DMS153 (cell line): ENCODE measurements around the gene DAPK1.
A peak's percentile ranks its signal among the peaks of the same experiment; 100 is the strongest.

Experiments used
- DNase-seq: peaks from one replicate; lab custom pipeline; 2025; lab: John Stamatoyannopoulos, UW

The DAPK1 gene

DNA sequence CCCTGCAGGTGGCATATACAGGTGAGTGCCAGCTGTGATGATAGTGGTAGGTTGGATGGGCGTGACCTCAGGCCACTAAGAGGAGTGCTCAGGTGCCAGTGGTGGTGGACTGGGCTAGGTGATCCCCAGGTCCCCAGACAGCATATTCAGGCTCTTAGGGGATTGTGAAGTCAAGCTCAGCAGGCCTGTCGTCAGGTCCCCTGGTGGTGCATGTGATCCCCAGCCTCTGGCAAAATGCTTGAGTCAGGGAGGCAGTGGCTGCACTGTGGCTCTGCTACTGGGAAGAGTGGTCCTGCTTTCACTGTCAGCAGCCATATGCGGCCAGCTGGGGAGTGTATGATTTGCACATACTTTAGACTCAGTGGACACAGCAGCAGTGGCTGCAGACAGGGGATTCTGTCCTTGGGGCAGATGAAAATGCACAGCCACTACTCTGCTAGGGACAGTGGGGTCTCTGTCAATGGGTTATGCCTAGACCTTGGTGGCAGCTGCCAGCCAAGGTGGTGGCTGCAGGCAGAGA lies 196.6 kb downstream of the DAPK1 start:
- no peak for DNase-seq

DNA sequence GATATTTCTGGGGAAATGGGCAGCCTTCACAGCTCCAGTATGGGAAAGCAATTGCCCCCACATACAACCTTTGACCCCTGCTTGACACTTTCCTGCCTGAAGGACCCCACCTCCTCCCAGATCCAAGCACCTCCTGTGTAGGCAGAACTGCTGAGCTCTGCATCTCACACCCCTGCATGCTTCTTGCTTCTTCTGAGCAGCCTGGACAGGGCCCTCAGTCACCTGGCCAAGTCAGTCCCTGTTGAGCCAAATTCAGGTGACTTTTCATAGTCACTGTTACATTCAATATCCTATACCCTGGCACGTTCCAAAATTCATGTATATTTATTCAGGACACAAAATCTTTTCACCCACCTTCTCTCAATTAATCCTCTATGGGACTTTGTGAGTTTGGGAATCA lies 197.9 kb downstream of the DAPK1 start:
- DNase-seq, result no peak

DNA sequence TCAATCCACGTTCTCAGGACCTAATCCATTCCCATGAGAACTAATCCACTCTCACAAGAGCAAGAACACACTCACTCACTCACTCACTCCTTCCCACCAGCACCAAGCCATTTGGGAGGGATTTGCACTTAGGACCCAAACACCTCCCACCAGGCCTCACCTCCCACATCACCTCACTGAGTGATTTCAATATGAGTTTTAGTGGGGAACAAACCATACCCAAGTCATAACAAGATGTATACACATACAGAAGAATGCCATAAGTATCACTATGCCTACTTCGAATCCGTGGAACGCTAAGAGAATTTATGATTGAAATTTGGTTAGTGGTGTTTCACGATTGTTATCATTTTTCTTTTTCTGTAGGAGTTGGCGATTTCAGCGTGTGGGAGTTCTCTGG lies 199.0 kb downstream of the DAPK1 start:
- no peak for DNase-seq

- DNase-seq, result no peak
Observed at GRCh38 chr9:87698069-87698809, 200.6 kb downstream of the DAPK1 start.

DNA sequence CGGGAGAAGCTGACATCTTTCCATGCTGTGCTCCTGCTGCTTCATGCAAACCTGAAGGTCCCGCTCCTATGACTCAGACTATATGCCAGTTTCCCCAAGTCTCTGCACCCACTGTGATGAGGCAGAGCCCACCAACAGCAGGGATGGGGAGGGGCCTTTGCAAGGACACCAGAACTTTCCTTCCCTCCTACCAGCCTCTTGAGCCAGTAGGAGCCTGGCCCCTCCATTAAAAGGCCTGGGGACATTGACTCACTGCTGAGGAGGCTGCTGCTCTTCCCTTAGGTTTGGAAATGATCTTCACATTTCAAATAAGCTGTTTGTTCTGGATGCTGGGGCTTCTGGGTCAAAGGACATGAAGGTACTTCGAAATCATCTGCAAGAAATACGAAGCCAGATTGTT lies 202.2 kb downstream of the DAPK1 start:
- DNase-seq, result no peak

GRCh38 chr9:87701491-87701890 lies 203.8 kb downstream of the DAPK1 start:
- no peak for DNase-seq

GRCh38 chr9:87701931-87702421 lies 204.3 kb downstream of the DAPK1 start:
- no peak for DNase-seq

DNA sequence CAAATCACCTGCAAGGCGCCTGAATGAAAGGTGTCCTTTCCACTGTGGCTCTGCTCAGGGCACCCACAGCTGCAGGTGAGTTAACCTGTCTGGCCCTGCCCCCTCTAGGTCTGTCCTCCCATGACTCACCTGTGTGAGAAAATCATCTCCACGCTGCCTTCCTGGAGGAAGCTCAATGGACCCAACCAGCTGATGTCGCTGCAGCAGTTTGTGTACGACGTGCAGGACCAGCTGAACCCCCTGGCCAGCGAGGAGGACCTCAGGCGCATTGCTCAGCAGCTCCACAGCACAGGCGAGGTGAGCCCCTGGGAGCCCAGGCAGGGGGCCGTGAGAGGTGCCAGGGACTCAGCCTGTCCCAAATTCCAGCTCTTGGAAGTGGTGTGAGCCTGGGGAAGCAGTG lies 205.3 kb downstream of the DAPK1 start:
- no peak for DNase-seq

DNA sequence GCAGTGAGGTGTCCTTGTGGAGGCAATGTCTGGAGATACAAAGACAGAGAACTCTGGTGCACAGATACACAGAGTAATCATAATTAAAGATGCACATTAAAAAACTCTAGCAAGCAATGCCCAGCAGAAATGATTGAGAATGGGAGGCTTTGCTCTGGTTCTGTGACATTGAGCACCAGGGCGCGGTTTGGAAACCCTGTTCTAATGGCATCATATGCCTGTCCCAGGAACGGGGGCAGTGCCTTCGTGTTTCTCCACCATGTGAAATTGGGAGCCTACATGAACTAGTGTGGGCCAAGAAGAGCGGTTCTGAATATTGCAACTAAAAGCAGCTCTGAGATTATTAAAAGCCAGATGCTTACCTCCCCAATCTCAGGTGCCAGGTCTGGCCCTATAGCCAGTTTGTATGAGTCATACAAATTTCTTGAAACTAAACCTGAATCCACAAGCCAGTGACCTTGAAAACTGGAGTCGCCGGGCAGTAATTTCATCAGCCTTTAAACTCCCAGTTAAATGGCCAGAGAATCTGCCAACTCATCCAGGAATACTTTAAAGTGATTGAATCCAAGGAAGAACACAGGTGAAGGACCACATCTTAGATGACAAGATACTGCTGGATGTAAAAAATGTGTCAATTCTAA lies 206.1 kb downstream of the DAPK1 start:
- no peak for DNase-seq

DNA sequence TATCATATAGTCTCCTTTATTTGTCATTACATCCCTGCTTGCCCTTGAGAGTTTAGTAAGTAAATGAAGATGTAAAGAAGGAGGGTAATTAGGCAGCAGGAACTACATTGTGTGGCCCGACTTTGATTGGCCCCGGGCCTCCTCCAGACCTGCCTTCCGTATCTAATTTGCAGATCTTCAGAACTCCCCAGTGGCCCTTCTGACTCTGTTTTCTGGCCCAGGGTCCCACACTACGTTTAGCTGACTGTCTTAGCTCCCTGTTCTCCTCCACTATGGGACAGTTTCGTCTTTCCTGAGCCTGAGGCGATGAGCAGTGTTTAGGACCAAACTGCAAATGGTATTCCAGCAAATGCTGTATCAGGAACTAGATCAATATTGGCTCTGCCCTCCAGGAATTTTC lies 206.7 kb downstream of the DAPK1 start:
- no peak for DNase-seq

DNA sequence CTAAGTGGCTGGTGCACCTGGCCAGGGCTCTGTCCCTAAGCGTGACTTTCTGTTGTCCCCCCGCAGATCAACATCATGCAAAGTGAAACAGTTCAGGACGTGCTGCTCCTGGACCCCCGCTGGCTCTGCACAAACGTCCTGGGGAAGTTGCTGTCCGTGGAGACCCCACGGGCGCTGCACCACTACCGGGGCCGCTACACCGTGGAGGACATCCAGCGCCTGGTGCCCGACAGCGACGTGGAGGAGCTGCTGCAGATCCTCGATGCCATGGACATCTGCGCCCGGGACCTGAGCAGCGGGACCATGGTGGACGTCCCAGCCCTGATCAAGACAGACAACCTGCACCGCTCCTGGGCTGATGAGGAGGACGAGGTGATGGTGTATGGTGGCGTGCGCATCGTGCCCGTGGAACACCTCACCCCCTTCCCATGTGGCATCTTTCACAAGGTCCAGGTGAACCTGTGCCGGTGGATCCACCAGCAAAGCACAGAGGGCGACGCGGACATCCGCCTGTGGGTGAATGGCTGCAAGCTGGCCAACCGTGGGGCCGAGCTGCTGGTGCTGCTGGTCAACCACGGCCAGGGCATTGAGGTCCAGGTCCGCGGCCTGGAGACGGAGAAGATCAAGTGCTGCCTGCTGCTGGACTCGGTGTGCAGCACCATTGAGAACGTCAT lies 208.5 kb downstream of the DAPK1 start:
- no peak for DNase-seq

DNA sequence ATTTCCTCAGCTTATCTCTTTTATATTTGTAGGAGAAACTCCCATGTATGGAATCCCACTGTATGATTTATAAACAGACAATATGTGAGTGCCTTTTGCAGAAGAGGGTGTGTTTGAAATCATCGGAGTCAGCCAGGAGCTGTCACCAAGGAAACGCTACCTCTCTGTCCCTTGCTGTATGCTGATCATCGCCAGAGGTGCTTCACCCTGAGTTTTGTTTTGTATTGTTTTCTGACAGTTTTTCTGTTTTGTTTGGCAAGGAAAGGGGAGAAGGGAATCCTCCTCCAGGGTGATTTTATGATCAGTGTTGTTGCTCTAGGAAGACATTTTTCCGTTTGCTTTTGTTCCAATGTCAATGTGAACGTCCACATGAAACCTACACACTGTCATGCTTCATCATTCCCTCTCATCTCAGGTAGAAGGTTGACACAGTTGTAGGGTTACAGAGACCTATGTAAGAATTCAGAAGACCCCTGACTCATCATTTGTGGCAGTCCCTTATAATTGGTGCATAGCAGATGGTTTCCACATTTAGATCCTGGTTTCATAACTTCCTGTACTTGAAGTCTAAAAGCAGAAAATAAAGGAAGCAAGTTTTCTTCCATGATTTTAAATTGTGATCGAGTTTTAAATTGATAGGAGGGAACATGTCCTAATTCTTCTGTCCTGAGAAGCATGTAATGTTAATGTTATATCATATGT lies 210.3 kb downstream of the DAPK1 start:
- no peak for DNase-seq

DNA sequence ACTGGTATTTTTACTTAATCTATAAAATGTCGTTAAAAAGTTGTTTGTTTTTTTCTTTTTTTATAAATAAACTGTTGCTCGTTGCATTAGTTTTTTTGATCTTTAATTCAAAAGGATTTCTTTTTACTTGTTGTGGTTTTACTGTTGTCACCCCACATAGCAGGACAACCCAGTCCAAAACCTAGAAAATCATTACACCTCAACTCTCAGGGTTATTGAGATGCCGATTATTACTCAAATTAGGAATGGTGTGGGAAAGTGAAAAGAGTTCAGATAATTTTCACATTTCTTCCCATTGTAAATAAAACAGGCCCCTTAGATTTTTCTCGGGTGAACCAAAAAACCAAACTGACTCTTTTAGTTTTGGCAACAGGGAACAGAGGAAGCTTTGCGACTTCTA lies 210.9 kb downstream of the DAPK1 start:
- no peak for DNase-seq

- DNase-seq, result no peak
Observed at GRCh38 chr9:87708986-87709728, 211.5 kb downstream of the DAPK1 start.

DNA sequence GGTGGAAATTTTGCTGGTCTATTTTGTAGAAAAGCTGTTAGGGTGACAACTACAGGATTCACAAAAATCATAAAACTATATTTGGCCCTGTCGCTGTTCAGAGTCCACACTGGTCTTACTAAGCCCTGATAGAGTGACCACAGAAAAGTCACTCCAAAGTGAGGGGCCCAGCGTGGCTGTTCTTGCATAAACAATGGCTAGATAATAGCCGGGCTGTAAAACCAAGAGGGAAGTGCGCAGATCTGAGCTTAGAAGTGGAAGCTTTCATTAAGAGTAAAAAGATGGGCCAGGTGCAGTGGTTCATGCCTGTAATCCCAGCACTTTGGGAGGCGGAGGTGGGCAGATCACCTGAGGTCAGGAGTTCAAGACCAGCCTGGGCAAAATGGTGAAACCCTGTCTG lies 212.8 kb downstream of the DAPK1 start:
- DNase-seq, result no peak

- no peak for DNase-seq
Observed at GRCh38 chr9:87711857-87712800, 214.5 kb downstream of the DAPK1 start.

- DNase-seq, result no peak
Observed at GRCh38 chr9:87712801-87713277, 215.2 kb downstream of the DAPK1 start.

- DNase-seq, result no peak
Observed at GRCh38 chr9:87713278-87713987, 215.8 kb downstream of the DAPK1 start.

DNA sequence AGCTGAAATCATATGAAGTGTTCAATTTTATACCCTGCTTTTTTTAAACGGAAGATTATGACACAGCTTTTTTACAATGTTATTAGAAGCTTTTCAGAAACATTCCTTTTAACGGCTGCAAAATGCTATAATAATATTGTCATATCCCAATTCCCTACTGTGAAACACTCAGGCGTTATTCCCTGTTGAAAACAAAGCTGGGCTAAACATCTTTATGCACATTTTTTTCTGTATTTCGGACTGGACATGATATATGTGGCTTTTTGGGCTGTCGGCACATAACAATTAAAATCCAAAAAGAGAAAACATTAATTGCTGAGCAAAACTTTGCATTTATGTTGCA lies 216.3 kb downstream of the DAPK1 start:
- DNase-seq, result no peak

- peak; percentile 8 for DNase-seq
Observed at GRCh38 chr9:87714819-87715218, 217.2 kb downstream of the DAPK1 start.
